HCT116 (cell line): ENCODE data around the gene CDK5RAP2. TPM values are rescaled to one million over a fixed set of nuclear protein-coding genes. Genes with fewer than 3 reads are reported as not detected.

Experiments used
- ATAC-seq: fragments of 200-7000 bp; cut with Tn5 transposase; 2 replicates; pipeline ENCODE4 v1.9.1; 2020; ENCODE audit warnings: mild to moderate bottlenecking, moderate library complexity
- BruUV-seq: library from RNA; stranded (reverse); fragments of 400-500 nt; replicated peaks from 2 replicates; lab custom pipeline; 2021; lab: Mats Ljungman, UMichigan
- CTCF ChIA-PET: fragments of 300-600 bp; sonication (Branson Sonifier 250); formaldehyde crosslinking; loops from one replicate; lab custom pipeline; 2021; ENCODE audit warnings: antibody characterized with exemption; lab: Charles Lee
- POLR2A ChIA-PET: fragments of 300-600, 350-600 bp; sonication (Branson Sonifier 250); formaldehyde crosslinking; loops from one replicate; lab custom pipeline; 2021; ENCODE audit warnings: antibody characterized with exemption; lab: Charles Lee
- RAD21 ChIA-PET, 2 experiments: fragments of 300-600 bp; sonication (Branson Sonifier 250); formaldehyde crosslinking; loops; one replicate each; lab custom pipeline; 2023; ENCODE audit warnings: low total read pairs in 2 of 2; ENCODE audit not compliant: uncharacterized antibody in 2 of 2, unreplicated experiment in 2 of 2, low non-redundant PET in 1 of 2; lab: Charles Lee
- DNase-seq: peaks from one replicate; pipeline ENCODE4 v3.0.0-alpha.2; 2010; ENCODE audit warnings: low read depth, low spot score
- H2AFZ ChIP-seq: fragments of 200-600 bp; shearing (Covaris generic), sonication (generic); 2 replicates; pipeline ENCODE4 v1.6.1; 2017; ENCODE audit warnings: low read depth, mixed run types, mixed read lengths, antibody characterized with exemption, low read length; ENCODE audit not compliant: poor library complexity, severe bottlenecking
- H3K27ac ChIP-seq: 2 replicates; pipeline ENCODE4 v1.5.1; 2012; ENCODE audit warnings: low read depth, low read length
- H3K27me3 ChIP-seq: fragments of 200-600 bp; sonication (generic); 2 replicates; pipeline ENCODE4 v1.6.1; 2016; ENCODE audit warnings: mixed run types, low read length, mixed read lengths; ENCODE audit not compliant: insufficient read depth
- H3K36me3 ChIP-seq, 2 experiments: fragments of 200-500 bp in 1 of 2; fragments of 200-600 bp in 1 of 2; sonication (Bioruptor generic) in 1 of 2; sonication (generic) in 1 of 2; 2 replicates each; pipeline versions ENCODE4 v1.5.1 to v1.6.1; 2014 to 2016; ENCODE audit warnings: low read length in 2 of 2, inconsistent platforms in 1 of 2, mixed read lengths in 1 of 2, mixed run types in 1 of 2; ENCODE audit not compliant: insufficient read depth in 2 of 2, control insufficient read depth in 1 of 2
- H3K4me1 ChIP-seq, 2 experiments: fragments of 200-600 bp in 1 of 2; sonication (generic) in 1 of 2; 2 replicates each; pipeline versions ENCODE4 v1.5.1 to v1.6.1; 2012 to 2017; ENCODE audit warnings: low read length in 2 of 2, inconsistent platforms in 1 of 2, mild to moderate bottlenecking in 1 of 2, mixed read lengths in 1 of 2, mixed run types in 1 of 2, moderate library complexity in 1 of 2; ENCODE audit not compliant: insufficient read depth in 2 of 2, control insufficient read depth in 1 of 2
- H3K4me2 ChIP-seq: fragments of 200-600 bp; sonication (generic); 2 replicates; pipeline ENCODE4 v1.6.1; 2017; ENCODE audit warnings: mixed run types, low read length, mixed read lengths
- H3K4me3 ChIP-seq, 2 experiments: fragments of 200-600 bp in 1 of 2; sonication (generic) in 1 of 2; replicated peaks in 1 of 2; 2 replicates each; pipeline ENCODE4 v1.5.1; 2011 to 2016; ENCODE audit warnings: low read length in 2 of 2, control low read depth in 1 of 2, low read depth in 1 of 2, mild to moderate bottlenecking in 1 of 2, mixed read lengths in 1 of 2, mixed run types in 1 of 2
- H3K79me2 ChIP-seq: fragments of 200-600 bp; sonication (generic); 2 replicates; pipeline ENCODE4 v1.6.1; 2017; ENCODE audit warnings: mild to moderate bottlenecking, mixed run types, low read length, moderate library complexity, mixed read lengths; ENCODE audit not compliant: insufficient read depth
- H3K9ac ChIP-seq: fragments of 200-600 bp; sonication (generic); 2 replicates; pipeline ENCODE4 v1.6.1; 2016; ENCODE audit warnings: low read length, mixed read lengths
- H3K9me2 ChIP-seq: fragments of 200-600 bp; sonication (generic), shearing (Covaris generic); 2 replicates; pipeline ENCODE4 v1.6.1; 2017; ENCODE audit warnings: mixed run types, mild to moderate bottlenecking, moderate library complexity; ENCODE audit not compliant: insufficient read depth
- H3K9me3 ChIP-seq, 2 experiments: fragments of 200-500 bp in 1 of 2; fragments of 200-600 bp in 1 of 2; sonication (Bioruptor generic) in 1 of 2; sonication (generic) in 1 of 2; 2 replicates each; pipeline ENCODE4 v1.6.1; 2014 to 2017; ENCODE audit warnings: low read length in 2 of 2, mixed read lengths in 2 of 2, inconsistent platforms in 1 of 2, low read depth in 1 of 2, mild to moderate bottlenecking in 1 of 2, mixed run types in 1 of 2, moderate library complexity in 1 of 2; ENCODE audit not compliant: control insufficient read depth in 1 of 2, insufficient read depth in 1 of 2
- H4K20me1 ChIP-seq: fragments of 200-600 bp; sonication (generic), shearing (Covaris generic); 2 replicates; pipeline ENCODE4 v1.6.1; 2017; ENCODE audit warnings: mixed run types, mild to moderate bottlenecking, moderate library complexity; ENCODE audit not compliant: insufficient read depth
- ATF3 ChIP-seq: IDR thresholded peaks from 2 replicates; pipeline ENCODE4 v1.6.1; 2012
- CEBPB ChIP-seq: IDR thresholded peaks from 2 replicates; pipeline ENCODE4 v1.6.1; 2012; ENCODE audit warnings: low read depth
- CTCF ChIP-seq, 3 experiments: fragments of 200-600 bp in 1 of 3; sonication (generic) in 1 of 3; IDR thresholded peaks in 2 of 3; conservative IDR thresholded peaks in 1 of 3; 2 replicates each; pipeline ENCODE4 v1.5.1; 2012 to 2017; ENCODE audit warnings: low read depth in 2 of 3, low read length in 2 of 3, antibody characterized with exemption in 1 of 3, borderline replicate concordance in 1 of 3, control low read depth in 1 of 3, mild to moderate bottlenecking in 1 of 3, mixed read lengths in 1 of 3, mixed run types in 1 of 3, moderate library complexity in 1 of 3; ENCODE audit not compliant: insufficient read depth in 1 of 3
- EGR1 ChIP-seq: IDR thresholded peaks from 2 replicates; pipeline ENCODE4 v1.6.1; 2012; ENCODE audit warnings: low read depth
- ELF1 ChIP-seq: IDR thresholded peaks from 2 replicates; pipeline ENCODE4 v1.6.1; 2012; ENCODE audit warnings: low read depth, borderline replicate concordance
- EZH2 ChIP-seq: fragments of 200-600 bp; sonication (generic); IDR thresholded peaks from 2 replicates; pipeline ENCODE4 v1.6.1; 2017; ENCODE audit warnings: antibody characterized with exemption, mixed run types
- EZH2phosphoT487 ChIP-seq: fragments of 200-600 bp; IDR thresholded peaks from 2 replicates; pipeline ENCODE4 v1.6.1; 2018; ENCODE audit warnings: antibody characterized with exemption, borderline replicate concordance
- FOSL1 ChIP-seq: IDR thresholded peaks from 2 replicates; pipeline ENCODE4 v1.6.1; 2012; ENCODE audit warnings: low read depth
- JUND ChIP-seq: IDR thresholded peaks from 2 replicates; pipeline ENCODE4 v1.6.1; 2012
- MAX ChIP-seq: IDR thresholded peaks from 2 replicates; pipeline ENCODE4 v1.6.1; 2012
- POLR2A ChIP-seq: IDR thresholded peaks from 2 replicates; pipeline ENCODE4 v1.7.0; 2011; ENCODE audit warnings: borderline replicate concordance; ENCODE audit not compliant: insufficient read depth, insufficient read length; ENCODE audit errors: extremely low read depth
- POLR2AphosphoS5 ChIP-seq: IDR thresholded peaks from 2 replicates; pipeline ENCODE4 v1.6.1; 2011; ENCODE audit warnings: mild to moderate bottlenecking, low read depth, low read length, moderate library complexity
- RAD21 ChIP-seq: IDR thresholded peaks from 2 replicates; pipeline ENCODE4 v1.6.1; 2012; ENCODE audit warnings: low read depth, mild to moderate bottlenecking
- SP1 ChIP-seq: IDR thresholded peaks from 2 replicates; pipeline ENCODE4 v1.6.1; 2012; ENCODE audit warnings: low read depth
- TCF7L2 ChIP-seq: IDR thresholded peaks from 2 replicates; pipeline ENCODE4 v1.7.0; 2011; ENCODE audit warnings: borderline replicate concordance, inconsistent platforms; ENCODE audit not compliant: insufficient read depth, insufficient read length; ENCODE audit errors: extremely low read depth
- YY1 ChIP-seq: IDR thresholded peaks from 2 replicates; pipeline ENCODE4 v1.6.1; 2011; ENCODE audit warnings: low read length, low read depth, moderate library complexity, mild to moderate bottlenecking; ENCODE audit not compliant: insufficient replicate concordance; ENCODE audit errors: extremely low read depth
- ZBTB33 ChIP-seq: IDR thresholded peaks from 2 replicates; pipeline ENCODE4 v1.6.1; 2011; ENCODE audit warnings: mild to moderate bottlenecking, low read length, moderate library complexity; ENCODE audit not compliant: insufficient replicate concordance; ENCODE audit errors: extremely low read depth
- ZFX ChIP-seq: fragments of 450-650 bp; IDR thresholded peaks from 2 replicates; pipeline ENCODE4 v1.6.1; 2017
- intact Hi-C: fragments of 100-400 bp; cut with micrococcal nuclease; formaldehyde crosslinking; loops from 2 replicates; pipeline ENCODE4 v1.10.0; 2022
- total RNA-seq: library from RNA; stranded (reverse); gene quantifications from one replicate; pipeline ENCODE4 v1.2.1, GENCODE V29; 2021; ENCODE audit not compliant: unreplicated experiment

CDK5RAP2 gene
- total RNA-seq, 1 experiment from 2014 or later: 56.2 TPM

GRCh38 chr9:120405134-120405533 is 174.8 kb downstream of the CDK5RAP2 start:
- Histone ChIP-seq H3K9ac (no peak overlapping the region), H3K27ac (no peak overlapping the region), H4K20me1 (no peaks in the 10 kb centered on the region), H3K27me3 (no peaks in the 10 kb centered on the region), H3K36me3 (peaks cover 15 to 40% of the 10 kb centered on the region in 2 experiments; a peak in 3 of 4 replicates), H3K9me3 (no peaks in the 10 kb centered on the region), H3K79me2 (no peaks in the 10 kb centered on the region), H3K4me3 (no peak overlapping the region), H3K4me2 (no peak overlapping the region), H2AFZ (no peak overlapping the region), H3K4me1 (peaks cover 21 to 30% of the 10 kb centered on the region in 2 experiments), H3K9me2 (no peaks in the 10 kb centered on the region)
- intact Hi-C loops: no loop called here
- ATAC-seq (no peak), DNase-seq (no peak)
- ChIA-PET CTCF (no interaction called here), RAD21 (no interaction called here), POLR2A (no interaction called here)
- TF ChIP-seq ZBTB33: no peak
- no peak for TF ChIP-seq EZH2phosphoT487
- no peak for TF ChIP-seq FOSL1
- no peak for TF ChIP-seq CTCF (IDR thresholded peaks at IDR 0.05 in 2 of 3, conservative IDR thresholded peaks at IDR 0.05 in 1 of 3; ENCODE audit: borderline replicate concordance in 1 of 3, insufficient read depth in 1 of 3, low read depth in 2 of 3, low read length in 2 of 3)
- no peak for TF ChIP-seq YY1
- no peak for TF ChIP-seq CEBPB
- no peak for TF ChIP-seq JUND
- TF ChIP-seq MAX: no peak
- no peak for TF ChIP-seq SP1
- no peak for TF ChIP-seq RAD21
- no peak for TF ChIP-seq ATF3
- TF ChIP-seq POLR2A: no peak
- TF ChIP-seq TCF7L2: no peak
- TF ChIP-seq EGR1: no peak
- TF ChIP-seq ZFX: no peak
- TF ChIP-seq ELF1: no peak
- TF ChIP-seq EZH2: no peak
- TF ChIP-seq POLR2AphosphoS5: no peak
- BruUV-seq: no TSS peak
